ENCODE measurements around the gene PDE9A. TPM values are rescaled to one million over a fixed set of nuclear protein-coding genes. Genes with fewer than 3 reads are reported as not detected.

Gene PDE9A
- total and polyA plus RNA-seq, 2 donors (not counting 1 experiment from before 2014, with no cell fraction given): 0.34 to 5.8 TPM

GRCh38 chr21:42619841-42620240 lies 33.6 kb upstream of the PDE9A start:
- no peaks in the 10 kb centered on the region for H3K79me2 ChIP-seq (ENCODE audit: control insufficient read depth, insufficient read depth, low read length)
- H3K27ac ChIP-seq (ENCODE audit: low read length in 2 of 2): no peak overlapping the region
- no peaks in the 10 kb centered on the region for H4K20me1 ChIP-seq (ENCODE audit: control insufficient read depth, insufficient read depth, low read length, poor library complexity, severe bottlenecking)
- POLR2A ChIA-PET: no interaction called here
- H3K36me3 ChIP-seq (replicated peaks in 1 of 2; ENCODE audit: control extremely low read depth in 1 of 2, control insufficient read depth in 1 of 2, extremely low read depth in 1 of 2, insufficient read depth in 2 of 2, low read length in 1 of 2): no peaks in the 10 kb centered on the region
- CTCF ChIA-PET: no interaction called here
- H3K9ac ChIP-seq (ENCODE audit: low read length): no peak overlapping the region
- H3K4me3 ChIP-seq (ENCODE audit: control extremely low read depth in 1 of 5, extremely low read depth in 1 of 5, insufficient read depth in 1 of 5, low read depth in 2 of 5, low read length in 4 of 5): no peak overlapping the region
- no peak for TF ChIP-seq EZH2 (IDR thresholded peaks at IDR 0.05; ENCODE audit: borderline replicate concordance, insufficient read depth, low read depth, low read length, poor library complexity, severe bottlenecking)
- 97% methylated on average over 5 of the region's 6 CpGs for WGBS (ENCODE audit: insufficient coverage)
- no peaks in the 10 kb centered on the region for H3K4me1 Mint-ChIP-seq
- no peak overlapping the region for H3K4me2 ChIP-seq (replicated peaks; ENCODE audit: low read depth, low read length, poor library complexity, severe bottlenecking)
- H2AFZ ChIP-seq (ENCODE audit: insufficient read depth, low read depth, low read length, poor library complexity, severe bottlenecking): no peak overlapping the region
- no peaks in the 10 kb centered on the region for H3K9me3 ChIP-seq (ENCODE audit: control extremely low read depth in 1 of 3, control insufficient read depth in 2 of 3, insufficient read depth in 1 of 3, low read length in 2 of 3)
- peaks cover 0 to 31% (median 11%) of the 10 kb centered on the region in 4 experiments for H3K27me3 ChIP-seq (replicated peaks in 1 of 4; ENCODE audit: control extremely low read depth in 1 of 4, control insufficient read depth in 3 of 4, insufficient read depth in 4 of 4, low read length in 3 of 4)
- DNase-seq (no peak), ATAC-seq (ENCODE audit: low read depth) (no peak)
- no peak overlapping the region for H3K27ac Mint-ChIP-seq
- no peak overlapping the region for H3K4me3 Mint-ChIP-seq
- peaks cover 7 to 14% of the 10 kb centered on the region in 2 donors for H3K4me1 ChIP-seq (ENCODE audit: control insufficient read depth in 2 of 2, insufficient read depth in 2 of 2, low read length in 2 of 2)
- intact Hi-C loops (cut with micrococcal nuclease): no loop called here
- peaks cover 50% of the 10 kb centered on the region for H3K27me3 Mint-ChIP-seq
- H3K9me3 Mint-ChIP-seq (ENCODE audit: insufficient read depth): no peaks in the 10 kb centered on the region

- Histone ChIP-seq H2AFZ (ENCODE audit: insufficient read depth, low read depth, low read length, poor library complexity, severe bottlenecking) (no peak overlapping the region), H3K4me3 (ENCODE audit: control extremely low read depth in 1 of 5, extremely low read depth in 1 of 5, insufficient read depth in 1 of 5, low read depth in 2 of 5, low read length in 4 of 5) (no peak overlapping the region), H3K36me3 (replicated peaks in 1 of 2; ENCODE audit: control extremely low read depth in 1 of 2, control insufficient read depth in 1 of 2, extremely low read depth in 1 of 2, insufficient read depth in 2 of 2, low read length in 1 of 2) (no peaks in the 10 kb centered on the region), H3K79me2 (ENCODE audit: control insufficient read depth, insufficient read depth, low read length) (no peaks in the 10 kb centered on the region), H4K20me1 (ENCODE audit: control insufficient read depth, insufficient read depth, low read length, poor library complexity, severe bottlenecking) (no peaks in the 10 kb centered on the region), H3K9me3 (ENCODE audit: control extremely low read depth in 1 of 3, control insufficient read depth in 2 of 3, insufficient read depth in 1 of 3, low read length in 2 of 3) (no peaks in the 10 kb centered on the region), H3K4me2 (replicated peaks; ENCODE audit: low read depth, low read length, poor library complexity, severe bottlenecking) (no peak overlapping the region), H3K4me1 (ENCODE audit: control insufficient read depth in 2 of 2, insufficient read depth in 2 of 2, low read length in 2 of 2) (peaks cover 6 to 7% of the 10 kb centered on the region in 2 donors), H3K9ac (ENCODE audit: low read length) (no peak overlapping the region), H3K27ac (ENCODE audit: low read length in 2 of 2) (no peak overlapping the region), H3K27me3 (replicated peaks in 1 of 4; ENCODE audit: control extremely low read depth in 1 of 4, control insufficient read depth in 3 of 4, insufficient read depth in 4 of 4, low read length in 3 of 4) (peaks cover 0 to 29% (median 8%) of the 10 kb centered on the region in 4 experiments)
- TF ChIP-seq CTCF (IDR thresholded peaks at IDR 0.05): no peak
- no peak for TF ChIP-seq EZH2 (IDR thresholded peaks at IDR 0.05; ENCODE audit: borderline replicate concordance, insufficient read depth, low read depth, low read length, poor library complexity, severe bottlenecking)
- Mint-ChIP-seq H3K4me3 (no peak overlapping the region), H3K4me1 (no peaks in the 10 kb centered on the region), H3K27ac (no peak overlapping the region), H3K9me3 (ENCODE audit: insufficient read depth) (no peaks in the 10 kb centered on the region), H3K27me3 (peaks cover 52% of the 10 kb centered on the region)
- CTCF ChIA-PET: no interaction called here
- no peak for ATAC-seq (ENCODE audit: low read depth)
- intact Hi-C loops (cut with micrococcal nuclease): no loop called here
- WGBS (ENCODE audit: insufficient coverage): 78% methylated on average over 7 of the region's 15 CpGs
- no peak for DNase-seq
- POLR2A ChIA-PET: no interaction called here
Observed at GRCh38 chr21:42621166-42621818, 32.1 kb upstream of the PDE9A start.
